Measurements from ENCODE around the gene RPS18.

DNA sequence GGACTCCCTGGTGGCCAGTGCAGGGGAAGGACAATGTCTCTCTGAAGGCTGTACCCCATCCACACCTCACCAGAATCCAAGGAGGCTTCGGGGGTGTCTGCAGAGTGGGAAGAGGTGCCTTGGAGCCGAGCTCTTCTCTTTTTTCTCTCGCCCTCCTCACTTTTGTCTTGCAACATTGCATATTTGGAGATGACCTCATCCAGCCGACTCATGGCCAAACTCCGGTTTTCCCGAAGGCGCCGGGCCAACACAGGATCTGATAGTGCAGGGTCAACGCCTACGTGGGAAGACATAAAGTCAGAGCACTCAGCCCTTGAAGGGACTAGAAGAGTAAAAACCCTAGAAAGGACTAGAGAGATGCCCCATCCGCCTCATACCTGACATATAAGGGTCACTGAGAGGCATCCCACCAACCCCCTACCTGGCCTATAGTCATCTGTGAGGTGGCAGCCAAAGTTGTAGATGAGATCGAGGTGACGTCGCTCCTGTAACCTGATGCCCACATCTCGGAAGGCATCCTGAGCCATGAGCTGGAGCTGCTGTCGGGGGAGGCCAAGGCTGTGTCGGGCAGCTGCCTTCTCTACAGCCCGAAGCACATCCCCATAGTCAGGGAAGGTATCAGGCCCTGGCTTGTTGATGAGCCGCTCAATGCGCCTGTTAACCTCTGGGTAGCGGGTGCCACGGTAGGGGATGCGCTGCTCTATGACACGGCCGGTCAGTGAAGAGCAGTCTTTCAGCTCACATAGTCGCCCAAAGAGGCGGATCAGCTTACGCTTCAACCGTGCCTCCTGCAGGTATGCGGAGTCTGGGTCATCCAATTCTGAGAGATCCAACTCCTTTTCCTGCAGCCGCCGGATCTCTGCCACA lies 48.7 kb downstream of the RPS18 start:
- TF ChIP-seq, protein P1, sequence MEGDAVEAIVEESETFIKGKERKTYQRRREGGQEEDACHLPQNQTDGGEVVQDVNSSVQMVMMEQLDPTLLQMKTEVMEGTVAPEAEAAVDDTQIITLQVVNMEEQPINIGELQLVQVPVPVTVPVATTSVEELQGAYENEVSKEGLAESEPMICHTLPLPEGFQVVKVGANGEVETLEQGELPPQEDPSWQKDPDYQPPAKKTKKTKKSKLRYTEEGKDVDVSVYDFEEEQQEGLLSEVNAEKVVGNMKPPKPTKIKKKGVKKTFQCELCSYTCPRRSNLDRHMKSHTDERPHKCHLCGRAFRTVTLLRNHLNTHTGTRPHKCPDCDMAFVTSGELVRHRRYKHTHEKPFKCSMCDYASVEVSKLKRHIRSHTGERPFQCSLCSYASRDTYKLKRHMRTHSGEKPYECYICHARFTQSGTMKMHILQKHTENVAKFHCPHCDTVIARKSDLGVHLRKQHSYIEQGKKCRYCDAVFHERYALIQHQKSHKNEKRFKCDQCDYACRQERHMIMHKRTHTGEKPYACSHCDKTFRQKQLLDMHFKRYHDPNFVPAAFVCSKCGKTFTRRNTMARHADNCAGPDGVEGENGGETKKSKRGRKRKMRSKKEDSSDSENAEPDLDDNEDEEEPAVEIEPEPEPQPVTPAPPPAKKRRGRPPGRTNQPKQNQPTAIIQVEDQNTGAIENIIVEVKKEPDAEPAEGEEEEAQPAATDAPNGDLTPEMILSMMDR (IDR thresholded peaks at IDR 0.05; ENCODE audit: insufficient read depth, low read length): no peak
- no peak for TF ChIP-seq SPI1 (IDR thresholded peaks at IDR 0.05; ENCODE audit: borderline replicate concordance, low read depth)
- no peak for TF ChIP-seq GABPA (IDR thresholded peaks at IDR 0.05; ENCODE audit: low read depth)
- TF ChIP-seq POLR2AphosphoS5 (IDR thresholded peaks at IDR 0.05; ENCODE audit: low read depth): no peak
